RCC 7860 (cell line): ENCODE results near the gene CEP350.
"Not testable (repeated sequence)": the region's sequence is repeated elsewhere in the genome, so short reads cannot be mapped to it uniquely, and the experiment has no call there.

ENCODE experiments used
- DNase-seq: peaks from one replicate; pipeline ENCODE4 v3.0.0-alpha.2; 2015; ENCODE audit warnings: low spot score
- FAIRE-seq: peaks from 2 replicates; lab custom pipeline; 2012; peaks lifted over from hg19 to GRCh38; lab: Jason Lieb, UNC

CEP350 gene

DNA sequence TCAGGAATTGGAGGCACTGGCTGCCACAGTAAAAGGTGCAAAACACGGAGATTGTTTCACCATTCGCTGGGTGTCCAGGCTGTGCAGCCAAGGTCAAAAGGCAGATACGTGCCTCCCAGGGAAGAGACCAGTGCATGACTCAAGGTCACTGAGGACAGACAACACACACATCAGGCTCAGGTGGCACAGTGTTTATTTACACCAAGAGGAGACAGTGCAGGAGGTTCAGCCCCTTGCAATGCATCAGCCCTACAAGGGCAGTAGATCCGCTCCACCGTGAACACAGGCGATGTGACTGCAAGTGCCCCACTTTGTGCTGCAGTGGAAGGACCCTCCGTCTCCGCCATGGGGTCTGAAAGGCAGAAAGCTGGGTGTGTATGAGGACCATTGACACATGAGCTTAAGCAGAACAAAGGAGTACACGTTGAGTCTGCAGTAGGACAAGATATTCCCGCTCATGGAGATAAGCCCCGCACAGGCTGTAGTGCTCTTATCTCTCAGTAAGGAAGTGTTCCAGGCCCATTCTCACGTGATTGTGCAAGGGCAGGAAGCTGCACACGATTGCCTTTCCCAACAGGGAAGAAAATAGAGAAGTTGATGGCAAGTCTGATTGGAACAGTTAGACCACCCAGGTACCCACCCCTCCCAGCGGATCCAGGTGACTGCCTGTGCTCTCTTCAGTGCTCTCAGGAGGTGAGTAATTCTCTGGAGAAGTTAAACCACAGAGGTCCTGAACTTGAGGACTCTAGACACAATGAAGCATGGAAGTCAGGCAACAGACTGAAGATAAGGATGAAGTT lies 162.6 kb downstream of the CEP350 start:
- peak; percentile 83 for FAIRE-seq
- peak; percentile 86 for DNase-seq

DNA sequence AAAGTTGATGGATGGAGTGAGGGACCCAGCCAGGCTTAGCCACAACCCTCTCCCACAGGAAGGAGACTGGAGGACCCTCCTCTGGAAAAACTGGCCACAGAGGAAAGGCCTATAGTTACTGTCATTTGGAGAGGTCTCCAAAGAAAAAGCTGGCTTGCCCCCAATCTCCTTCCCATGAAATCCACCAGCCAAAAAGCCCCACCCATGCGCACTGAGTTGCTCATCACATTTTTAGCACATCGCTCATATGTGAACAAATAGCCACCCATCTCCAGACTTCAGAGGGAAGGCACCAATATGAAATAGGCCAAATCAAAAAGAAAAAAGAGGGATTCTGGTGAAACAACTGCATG lies 163.1 kb downstream of the CEP350 start:
- FAIRE-seq (no peak), DNase-seq (no peak)

DNA sequence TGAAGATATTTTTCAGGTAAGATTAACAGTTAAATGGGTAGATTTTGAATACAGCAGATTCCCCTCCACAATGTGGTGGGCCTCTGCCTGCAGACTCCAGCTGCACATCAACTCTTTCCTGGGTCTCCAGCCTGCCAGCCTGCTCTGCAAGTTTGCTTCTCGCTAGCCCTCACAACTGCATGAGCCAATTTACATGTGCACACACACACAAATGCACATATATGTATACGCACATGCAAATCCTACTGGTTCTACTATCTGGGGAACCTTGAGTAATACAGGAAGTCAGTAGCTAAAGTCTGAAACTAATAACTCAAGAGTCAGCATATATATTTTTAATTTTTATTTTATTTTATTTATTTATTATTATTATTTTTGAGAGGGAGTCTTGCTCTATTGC lies 165.2 kb downstream of the CEP350 start:
- FAIRE-seq, result no peak
- DNase-seq, result no peak

DNA sequence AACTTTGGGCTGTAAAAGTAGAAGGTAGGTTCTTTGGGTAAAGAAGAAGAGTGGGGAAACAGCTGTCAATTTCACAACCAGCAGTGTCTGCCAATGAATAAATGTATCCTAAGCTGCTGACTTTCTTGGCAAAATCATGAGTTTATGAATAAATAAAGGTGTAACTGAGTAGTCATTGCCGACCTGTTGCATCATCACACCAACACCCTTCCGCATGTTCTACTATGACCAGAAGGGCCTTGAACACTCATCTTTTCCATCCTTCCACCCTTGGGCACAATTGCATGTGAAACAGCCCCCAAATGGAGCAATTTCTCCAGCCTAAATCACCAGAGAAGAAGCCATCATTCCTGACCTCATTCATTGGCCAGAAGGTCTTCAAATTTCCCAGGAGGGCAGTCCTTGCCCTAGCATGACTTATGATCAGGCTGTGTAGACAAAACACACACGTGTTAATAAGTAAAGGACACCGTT lies 168.9 kb downstream of the CEP350 start:
- no peak for DNase-seq
- FAIRE-seq, result no peak

DNA sequence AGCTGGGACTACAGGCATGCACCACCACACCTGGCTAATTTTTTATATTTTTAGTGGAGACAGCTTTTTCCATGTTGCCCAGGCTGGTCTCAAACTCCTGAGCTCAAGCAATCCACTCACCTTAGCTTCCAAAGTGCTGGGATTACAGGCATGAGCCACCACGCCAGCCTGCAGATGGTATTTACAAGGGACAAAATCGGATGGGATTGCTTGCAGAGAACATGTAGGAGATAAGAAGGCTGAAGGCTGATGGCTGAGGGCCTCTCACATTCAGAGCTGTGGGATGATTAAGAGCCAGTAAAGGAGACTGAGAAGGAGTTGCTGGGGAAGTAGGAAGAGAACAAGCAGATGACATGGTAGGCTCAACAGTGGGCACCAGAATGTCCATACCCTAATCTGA lies 176.0 kb downstream of the CEP350 start:
- DNase-seq (no peak), FAIRE-seq (no peak)

DNA sequence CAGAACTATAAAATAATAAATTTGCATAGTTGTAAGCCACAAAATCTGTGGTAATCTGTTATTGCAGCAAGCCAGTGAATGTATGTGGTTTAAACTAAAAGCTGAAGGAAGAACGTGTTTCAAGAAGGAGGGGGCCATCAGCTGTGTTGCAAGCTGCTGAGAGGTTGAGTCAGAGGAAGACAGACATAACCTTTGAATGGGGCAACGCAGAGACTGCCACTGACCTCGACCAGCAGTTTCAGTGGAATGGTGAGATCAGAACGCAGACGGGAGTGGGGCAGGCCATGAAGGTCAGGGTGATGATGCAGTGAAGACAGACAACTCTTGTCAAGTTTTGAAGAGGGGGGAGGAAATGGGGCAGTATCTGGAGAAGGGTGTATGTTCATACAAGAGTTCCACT lies 176.9 kb downstream of the CEP350 start:
- DNase-seq (peak; percentile 53), FAIRE-seq (no peak)

DNA sequence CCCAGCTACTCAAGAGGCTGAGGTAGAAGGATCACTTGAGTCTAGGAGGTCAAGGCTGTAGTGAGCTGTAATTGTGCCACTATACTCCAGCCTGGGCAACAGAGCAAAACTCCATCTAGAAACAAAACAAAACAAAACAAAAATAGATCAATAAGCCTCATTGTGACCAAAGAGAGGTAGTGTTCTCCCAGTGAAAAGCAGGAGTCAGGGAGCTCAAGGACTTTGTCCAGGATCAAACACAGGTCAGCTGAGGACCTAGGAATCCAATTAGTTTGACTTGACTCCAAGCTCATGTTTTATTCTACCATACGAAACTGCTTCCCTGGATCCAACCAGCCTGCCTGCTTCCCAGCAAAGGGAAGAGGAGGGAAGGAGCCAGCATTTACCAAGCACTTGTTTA lies 178.6 kb downstream of the CEP350 start:
- DNase-seq (no peak), FAIRE-seq (no peak)

DNA sequence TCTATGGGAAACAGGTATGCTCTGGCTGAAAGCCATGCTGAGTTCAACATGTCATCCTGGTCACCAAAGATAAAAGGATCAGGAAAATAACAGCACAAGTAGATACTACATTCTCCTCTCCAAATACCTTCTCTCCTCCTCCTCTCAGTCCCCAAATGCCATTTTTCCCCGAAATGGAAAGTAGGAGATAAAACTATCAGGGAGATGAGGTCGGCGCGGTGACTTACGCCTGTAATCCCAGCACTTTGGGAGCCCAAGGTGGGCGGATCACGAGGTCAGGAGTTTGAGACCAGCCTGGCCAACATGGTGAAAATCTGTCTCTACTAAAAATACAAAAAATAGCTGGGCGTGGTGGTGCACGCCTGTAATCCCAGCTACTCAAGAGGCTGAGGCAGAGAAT lies 179.1 kb downstream of the CEP350 start:
- FAIRE-seq, DNase-seq: not testable (repeated sequence)

DNA sequence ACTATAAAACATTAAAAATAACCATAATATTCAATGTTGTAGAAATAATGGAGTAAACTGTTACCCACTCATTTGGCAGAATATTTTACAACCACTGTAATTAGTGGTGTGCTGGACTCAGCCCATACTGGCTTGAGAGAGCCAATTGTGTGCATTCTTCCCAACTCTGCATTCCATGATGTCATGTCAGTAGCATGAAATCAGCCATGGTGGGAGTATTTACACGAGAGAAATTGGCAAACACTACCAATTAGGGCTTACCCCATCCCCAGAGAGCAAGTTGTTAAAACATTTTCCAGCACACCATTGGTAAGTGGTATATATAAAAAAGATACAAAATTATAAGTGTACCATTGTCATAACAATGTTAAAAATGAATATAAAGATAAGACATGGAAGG lies 180.9 kb downstream of the CEP350 start:
- FAIRE-seq, result no peak
- DNase-seq, result no peak

DNA sequence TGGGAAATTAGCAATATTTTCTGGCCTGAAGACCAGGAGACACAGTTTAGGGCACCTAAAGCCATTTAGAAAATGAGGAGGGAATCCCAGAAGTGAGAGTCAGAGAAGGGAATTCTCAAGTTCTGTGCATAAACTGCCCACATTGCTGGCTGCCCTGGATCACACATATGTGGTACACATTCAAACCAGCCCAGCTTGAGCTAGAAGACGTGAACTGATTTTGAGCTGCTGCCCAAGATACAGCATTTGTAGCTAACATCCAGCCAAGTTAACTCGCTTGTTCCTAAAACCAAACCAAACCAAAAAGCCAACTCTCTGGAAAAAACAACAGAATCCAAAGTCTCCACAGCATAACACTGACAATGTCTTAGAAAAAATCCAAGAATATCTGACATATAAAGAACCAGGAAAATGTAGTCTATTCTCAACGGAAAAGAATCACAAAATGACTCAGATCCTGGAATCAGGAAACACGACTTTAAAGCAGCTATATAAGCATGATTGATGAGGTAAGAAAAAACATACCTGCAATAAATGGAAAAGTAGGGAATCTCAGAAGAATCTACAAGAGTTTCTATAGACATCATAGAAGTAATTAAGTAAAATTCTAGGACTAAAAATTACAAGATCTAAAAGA lies 181.8 kb downstream of the CEP350 start:
- DNase-seq (no peak), FAIRE-seq (no peak)

DNA sequence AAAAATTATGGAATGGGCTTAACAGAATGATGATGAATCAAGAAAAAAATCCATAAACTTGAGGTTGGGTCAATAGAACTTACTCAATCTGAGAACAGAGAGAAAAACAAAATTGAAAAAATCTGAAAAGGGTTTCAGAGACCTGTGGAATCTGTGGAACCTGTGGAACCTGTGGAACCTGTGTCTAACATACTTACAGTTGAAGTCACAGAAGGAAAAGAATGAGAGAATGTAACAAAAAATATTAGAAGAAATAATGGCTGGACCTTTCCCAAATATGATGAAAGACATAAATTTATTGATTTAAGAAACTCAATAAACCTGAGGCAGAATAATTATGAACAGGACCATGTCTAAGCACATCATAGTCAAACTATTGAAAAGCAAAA lies 182.4 kb downstream of the CEP350 start:
- FAIRE-seq, result no peak
- DNase-seq, result no peak

DNA sequence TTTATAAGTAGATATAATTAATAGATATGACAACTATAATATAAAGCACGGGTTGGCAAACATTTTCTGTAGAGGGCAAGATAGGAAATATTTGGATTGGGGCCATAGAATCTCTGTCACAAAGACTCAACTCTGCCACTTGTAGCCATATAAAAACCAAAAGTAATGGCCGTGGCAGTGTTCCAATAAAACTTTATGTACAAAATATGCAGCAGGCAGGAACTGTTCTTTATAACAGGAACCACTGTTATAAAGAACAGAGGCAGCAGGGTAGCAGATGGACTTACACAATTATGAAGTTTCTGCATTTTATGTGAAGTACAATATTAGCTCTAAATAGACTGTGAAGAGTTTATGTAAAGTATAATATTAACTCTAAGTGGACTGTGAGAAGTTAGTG lies 183.2 kb downstream of the CEP350 start:
- no peak for FAIRE-seq
- DNase-seq, result no peak

DNA sequence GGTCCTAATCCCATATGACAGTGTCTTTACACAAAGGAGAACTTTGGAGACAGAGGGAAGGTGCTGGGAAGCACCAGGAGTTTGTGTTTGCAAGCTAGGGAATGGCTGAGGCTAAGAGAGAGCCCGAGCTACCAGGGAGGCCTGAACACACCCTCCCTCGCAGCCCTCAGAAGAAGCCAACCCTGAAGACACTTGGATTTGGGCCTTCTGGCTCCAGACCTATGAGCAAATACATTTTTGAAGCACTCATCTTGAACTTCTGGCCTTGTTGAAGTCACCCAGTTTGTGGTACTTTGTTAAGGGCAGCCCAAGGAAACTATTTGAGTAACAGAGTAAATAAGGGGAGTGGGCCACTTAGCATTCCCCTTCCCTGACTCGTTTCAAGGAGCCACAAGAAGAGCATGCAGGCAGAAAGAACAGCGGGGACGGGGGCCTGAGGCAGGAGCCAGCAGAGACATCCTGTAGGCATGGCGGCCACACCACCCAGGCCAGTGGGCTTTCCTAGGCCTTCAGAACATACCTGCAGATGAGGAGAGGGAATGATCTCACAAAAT lies 186.8 kb downstream of the CEP350 start:
- FAIRE-seq, result no peak
- no peak for DNase-seq

DNA sequence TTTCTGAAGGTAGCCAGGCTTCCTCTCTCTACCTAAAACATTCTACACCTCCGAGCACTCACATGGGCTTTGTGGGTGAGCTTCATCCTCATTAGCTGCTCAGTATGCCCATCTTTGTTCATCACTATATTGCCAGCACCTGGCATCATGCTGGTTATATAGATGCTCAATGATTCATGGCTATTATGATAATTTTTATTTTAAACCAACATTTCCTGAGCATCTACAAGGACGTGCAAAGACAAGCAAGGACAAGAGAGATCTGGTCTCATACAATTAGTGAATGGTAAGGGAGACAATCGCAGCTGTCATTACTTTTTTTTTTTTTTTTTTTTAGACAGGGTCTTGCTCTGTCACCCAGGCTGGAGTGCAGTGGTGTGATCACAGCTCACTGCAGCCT lies 188.7 kb downstream of the CEP350 start:
- no peak for FAIRE-seq

DNA sequence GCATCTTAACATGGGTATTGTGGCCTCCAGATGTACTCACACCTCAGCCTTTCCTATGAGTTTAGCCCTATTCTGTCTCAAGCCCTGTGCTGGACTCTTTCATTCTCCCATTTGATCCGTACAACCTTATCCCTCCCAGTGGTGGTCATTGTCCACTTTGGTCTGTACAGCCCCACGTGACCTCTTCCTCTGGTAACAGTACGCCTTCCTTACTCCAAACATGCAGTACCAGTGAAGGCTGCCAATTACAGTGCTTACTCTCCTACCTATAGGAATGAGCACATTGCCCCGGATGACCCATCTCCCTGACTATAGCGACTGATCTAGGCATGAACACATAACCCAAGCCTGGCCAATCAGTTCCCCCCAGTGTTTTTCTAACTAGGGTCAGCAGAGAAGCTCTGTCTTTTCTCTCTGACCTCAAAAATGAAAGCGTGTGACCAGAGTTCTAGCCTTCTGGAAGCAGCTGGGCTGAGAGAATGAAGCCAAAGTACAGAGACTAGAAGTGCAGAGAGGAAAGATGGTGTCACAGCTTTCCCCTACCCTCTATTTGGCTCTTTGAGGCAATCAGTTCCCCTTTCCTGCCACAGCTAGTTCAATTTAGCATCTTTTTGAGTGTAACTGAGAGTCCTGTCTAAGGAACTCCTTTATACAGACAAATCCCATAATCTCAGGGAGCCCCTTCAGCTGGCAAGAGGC lies 190.2 kb downstream of the CEP350 start:
- FAIRE-seq, result no peak

More for the DNA sequence above, 188.7 kb downstream of the CEP350 start:
- no peak for DNase-seq

DNA sequence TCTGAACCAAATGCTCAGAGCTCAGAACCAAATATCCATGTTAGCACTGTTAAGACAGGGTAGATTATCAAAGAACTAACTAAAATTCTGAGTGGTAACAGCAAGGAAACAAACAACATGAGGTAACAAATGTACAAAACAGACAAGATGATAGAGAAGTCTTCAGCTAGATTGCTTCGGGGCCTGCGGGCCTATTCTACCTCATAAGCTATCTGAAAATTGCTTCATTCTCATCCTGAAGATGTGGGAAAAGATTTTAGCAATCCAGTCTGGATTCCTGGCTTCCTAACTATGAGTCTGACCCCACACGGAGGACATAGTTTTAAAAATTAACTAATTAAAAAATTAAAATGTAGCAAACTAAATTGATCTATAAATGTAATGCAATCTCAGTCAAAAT lies 190.8 kb downstream of the CEP350 start:
- FAIRE-seq (no peak), DNase-seq (no peak)

More for the DNA sequence above, 190.2 kb downstream of the CEP350 start:
- DNase-seq, result no peak

DNA sequence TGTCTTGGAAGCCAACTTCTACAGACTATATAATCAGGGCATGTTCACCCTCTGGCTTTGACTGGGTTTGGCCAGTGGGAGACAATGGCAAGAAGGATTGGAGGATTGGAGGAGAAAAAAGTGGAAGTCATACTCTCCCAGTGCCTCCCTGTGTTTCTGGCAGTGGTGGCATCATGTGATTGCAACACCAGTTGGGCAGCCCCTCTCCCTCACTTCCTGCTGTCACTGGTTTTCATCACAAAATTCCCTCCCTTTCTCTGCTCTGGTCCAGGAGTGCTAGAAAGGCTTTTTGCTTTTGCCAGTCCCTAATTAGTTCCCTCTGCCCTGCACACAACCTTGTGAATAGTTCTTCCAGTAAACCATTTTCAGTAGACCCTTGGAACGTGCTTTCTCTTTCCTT lies 196.4 kb downstream of the CEP350 start:
- DNase-seq, result no peak
- no peak for FAIRE-seq

DNA sequence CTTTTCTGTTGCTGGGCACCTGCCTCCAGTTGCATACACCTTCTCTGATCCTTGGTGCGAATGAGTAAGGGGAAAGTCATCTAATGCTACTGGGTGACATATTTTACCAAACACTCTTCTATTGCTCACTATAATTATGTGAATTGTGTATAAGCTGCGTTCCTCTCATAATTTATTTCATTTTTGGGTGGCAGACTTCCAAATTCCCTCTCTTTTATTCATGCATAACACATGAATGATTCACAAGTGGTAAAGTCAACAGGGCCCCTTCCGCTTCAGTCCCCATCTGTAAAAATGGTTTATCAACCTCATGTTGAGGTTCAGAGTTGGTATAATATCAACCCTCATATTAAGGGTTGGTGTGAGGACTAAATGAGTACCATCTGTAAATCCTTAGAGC lies 196.9 kb downstream of the CEP350 start:
- FAIRE-seq (no peak), DNase-seq (peak; percentile 82)

DNA sequence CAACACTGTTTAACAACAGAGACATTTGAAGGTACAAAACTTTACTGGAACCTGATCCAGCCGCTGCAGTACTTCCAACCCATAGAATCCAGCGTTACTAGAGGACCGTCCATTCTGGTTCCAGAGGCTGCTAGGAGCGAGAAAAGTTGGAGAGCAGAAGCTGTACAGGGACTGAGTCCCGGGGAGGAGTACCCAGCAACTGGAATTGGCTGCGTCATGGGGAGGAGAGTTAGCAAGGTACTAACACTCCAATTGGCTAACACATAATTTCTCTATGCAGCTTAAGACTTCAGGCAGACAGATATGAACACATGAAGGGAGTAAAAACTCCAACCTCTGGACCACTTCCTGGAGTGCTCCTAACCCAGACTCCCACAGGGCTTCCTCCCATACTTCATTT lies 198.0 kb downstream of the CEP350 start:
- FAIRE-seq (no peak), DNase-seq (no peak)

DNA sequence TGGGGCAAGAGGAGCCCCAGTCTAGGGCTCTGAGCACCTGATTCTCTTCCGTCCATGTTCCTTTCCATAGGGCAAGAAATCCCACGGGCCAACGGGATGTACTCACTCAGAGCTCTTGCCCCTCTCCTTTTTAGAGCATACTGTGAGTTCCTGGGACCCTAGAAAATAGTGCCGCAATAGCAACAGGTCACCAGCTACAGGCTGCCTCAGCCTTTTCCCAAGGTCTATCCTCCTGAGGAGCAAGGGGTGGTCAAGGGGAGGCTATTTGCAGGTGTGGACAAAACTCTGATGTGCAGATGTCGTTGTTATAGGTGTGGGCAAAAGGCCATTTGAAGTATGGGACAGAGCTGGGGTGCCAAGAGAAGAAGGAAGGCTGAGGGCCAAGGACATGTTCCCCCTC lies 198.4 kb downstream of the CEP350 start:
- FAIRE-seq (no peak), DNase-seq (no peak)

DNA sequence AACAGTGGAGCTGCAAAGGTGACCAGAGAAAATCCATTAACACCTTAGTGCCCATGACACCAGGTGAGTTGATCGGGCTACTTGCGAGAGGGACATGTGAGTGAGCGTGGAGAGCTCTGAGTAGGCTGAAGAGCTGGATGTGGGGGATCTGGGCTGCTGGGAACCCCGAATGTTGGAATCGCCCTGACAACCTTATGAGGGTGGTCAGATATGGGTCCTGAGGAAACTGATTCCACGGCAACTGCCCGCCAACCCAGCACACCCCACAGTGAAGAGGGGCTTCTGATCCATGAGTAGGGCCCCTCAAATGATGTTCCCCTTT lies 199.4 kb downstream of the CEP350 start:
- DNase-seq (no peak), FAIRE-seq (no peak)
